Measurements from ENCODE around the gene COG5. TPM values are rescaled to one million over a fixed set of nuclear protein-coding genes. Genes with fewer than 3 reads are reported as not detected.

Gene COG5
- total and polyA plus RNA-seq, 4 donors: 4.1 to 27.1 (median 8.4) TPM

- no peak for DNase-seq (ENCODE audit: low spot score)
- WGBS: 86% methylated on average over 1 of the region's 1 CpG
- no peak overlapping the region for H3K27ac ChIP-seq (ENCODE audit: low read depth in 1 of 2, low read length in 2 of 2)
- H3K9ac ChIP-seq (ENCODE audit: low read depth in 1 of 2, low read length in 2 of 2): no peak overlapping the region
- H3K36me3 ChIP-seq (ENCODE audit: control insufficient read depth in 4 of 4, insufficient read depth in 3 of 4, low read depth in 1 of 4, low read length in 3 of 4): no peaks in the 10 kb centered on the region
- no peak for TF ChIP-seq CTCF (IDR thresholded peaks at IDR 0.05; ENCODE audit: low read depth, low read length, missing input control)
- TF ChIP-seq ZBTB33 (IDR thresholded peaks at IDR 0.05): no peak
- no peak for TF ChIP-seq REST (IDR thresholded peaks at IDR 0.05)
- no peak for TF ChIP-seq TAF1 (conservative IDR thresholded peaks at IDR 0.05)
- no peak for TF ChIP-seq RXRA (IDR thresholded peaks at IDR 0.05)
- TF ChIP-seq GABPA (IDR thresholded peaks at IDR 0.05 in 1 of 2, conservative IDR thresholded peaks at IDR 0.05 in 1 of 2): no peak
- no peak for TF ChIP-seq MAX (IDR thresholded peaks at IDR 0.05)
- no peak for TF ChIP-seq EGR1 (IDR thresholded peaks at IDR 0.05; ENCODE audit: low read depth in 2 of 2)
- TF ChIP-seq SP1 (IDR thresholded peaks at IDR 0.05): no peak
- TF ChIP-seq RAD21 (IDR thresholded peaks at IDR 0.05): no peak
- no peak for TF ChIP-seq JUND (IDR thresholded peaks at IDR 0.05)
- no peak for TF ChIP-seq HNF4G (IDR thresholded peaks at IDR 0.05)
- no peak for TF ChIP-seq HNF4A (conservative IDR thresholded peaks at IDR 0.05)
- TF ChIP-seq FOXA1 (IDR thresholded peaks at IDR 0.05): no peak
- no peak for TF ChIP-seq YY1 (IDR thresholded peaks at IDR 0.05)
- TF ChIP-seq FOXA2 (IDR thresholded peaks at IDR 0.05): no peak
- no peak for TF ChIP-seq NR2F2 (IDR thresholded peaks at IDR 0.05)
- no peak for TF ChIP-seq ATF3 (IDR thresholded peaks at IDR 0.05)
- H3K27me3 ChIP-seq (ENCODE audit: control insufficient read depth in 4 of 4, insufficient read depth in 4 of 4, low read length in 3 of 4): no peaks in the 10 kb centered on the region
- H3K4me1 ChIP-seq (ENCODE audit: control insufficient read depth in 4 of 4, insufficient read depth in 4 of 4, low read length in 3 of 4): no peaks in the 10 kb centered on the region
- no peaks in the 10 kb centered on the region for H3K9me3 ChIP-seq (ENCODE audit: control insufficient read depth in 4 of 4, low read length in 3 of 4)
- H3K4me3 ChIP-seq (ENCODE audit: low read depth in 1 of 3, low read length in 3 of 3): no peak overlapping the region
These were observed 248.0 kb downstream of the COG5 start for GRCh38 chr7:107315716-107316220.
